GM21381 (cell line): ENCODE measurements around the gene SAYSD1.

ENCODE experiments used
- ATAC-seq: cut with Tn5 transposase; IDR thresholded peaks from one replicate; pipeline ENCODE4 v1.9.1; 2021; ENCODE audit warnings: mild to moderate bottlenecking, moderate library complexity; ENCODE audit not compliant: unreplicated experiment

The SAYSD1 gene

DNA sequence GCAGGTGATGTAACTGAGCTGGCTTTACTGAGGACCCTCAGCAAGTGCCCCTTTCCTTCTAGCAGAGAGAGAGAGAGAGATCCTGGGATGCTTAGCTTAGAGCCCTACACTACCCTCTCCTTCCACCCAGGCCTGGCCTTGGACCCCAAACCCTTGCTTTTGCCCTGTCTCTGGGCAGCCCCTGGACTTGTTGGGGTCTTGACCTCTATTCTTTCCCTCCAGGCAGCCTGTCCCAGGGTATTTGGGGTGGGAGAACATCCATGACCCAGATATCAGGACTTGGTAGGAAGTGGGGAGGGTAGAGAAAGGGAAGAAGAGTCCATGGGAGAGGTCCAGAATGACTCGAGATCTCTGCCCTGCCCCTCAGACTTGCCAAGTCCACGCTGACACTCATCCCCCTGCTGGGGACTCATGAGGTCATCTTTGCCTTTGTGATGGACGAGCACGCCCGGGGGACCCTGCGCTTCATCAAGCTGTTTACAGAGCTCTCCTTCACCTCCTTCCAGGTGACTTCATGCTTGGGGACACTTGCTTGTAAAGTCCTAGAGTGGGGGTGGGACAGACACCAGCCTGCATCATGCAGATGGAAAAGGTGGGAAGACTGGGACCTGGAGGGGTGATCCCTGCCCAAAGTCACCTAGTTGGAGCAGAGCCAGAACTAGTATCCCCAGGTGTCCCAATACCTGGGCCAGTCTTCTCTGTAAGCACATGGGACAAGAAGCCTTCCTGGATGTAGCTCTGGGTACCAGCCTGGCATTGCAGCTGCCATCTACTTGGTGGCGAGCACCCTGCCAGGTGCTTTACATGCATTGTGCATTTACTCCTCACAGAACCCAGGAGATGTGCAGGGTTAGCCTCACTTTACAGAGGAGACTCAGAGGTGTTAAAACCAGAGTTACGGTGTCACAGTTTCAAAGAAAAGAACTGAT, 35.5 kb downstream of the SAYSD1 start:
- ATAC-seq: no peak

DNA sequence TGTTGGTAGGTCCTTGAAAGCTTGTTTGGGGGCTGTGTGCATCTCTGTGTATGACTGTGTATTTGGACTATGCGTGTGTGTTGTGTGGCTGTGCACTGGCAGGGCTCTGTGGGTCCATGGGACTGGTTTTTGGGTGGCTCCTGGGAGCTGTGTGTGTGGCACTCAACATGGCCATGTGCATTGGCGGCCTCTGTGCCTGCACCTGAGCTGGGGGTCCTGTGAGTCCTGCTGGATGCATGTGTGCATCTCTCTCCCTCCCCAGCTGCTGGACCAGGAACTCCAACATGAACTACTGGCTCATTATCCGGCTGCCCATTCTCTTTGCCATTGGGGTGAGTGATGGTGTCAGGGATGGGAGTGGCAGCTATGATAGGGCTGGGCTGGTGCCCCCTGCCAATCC, 36.3 kb downstream of the SAYSD1 start:
- ATAC-seq: no peak

DNA sequence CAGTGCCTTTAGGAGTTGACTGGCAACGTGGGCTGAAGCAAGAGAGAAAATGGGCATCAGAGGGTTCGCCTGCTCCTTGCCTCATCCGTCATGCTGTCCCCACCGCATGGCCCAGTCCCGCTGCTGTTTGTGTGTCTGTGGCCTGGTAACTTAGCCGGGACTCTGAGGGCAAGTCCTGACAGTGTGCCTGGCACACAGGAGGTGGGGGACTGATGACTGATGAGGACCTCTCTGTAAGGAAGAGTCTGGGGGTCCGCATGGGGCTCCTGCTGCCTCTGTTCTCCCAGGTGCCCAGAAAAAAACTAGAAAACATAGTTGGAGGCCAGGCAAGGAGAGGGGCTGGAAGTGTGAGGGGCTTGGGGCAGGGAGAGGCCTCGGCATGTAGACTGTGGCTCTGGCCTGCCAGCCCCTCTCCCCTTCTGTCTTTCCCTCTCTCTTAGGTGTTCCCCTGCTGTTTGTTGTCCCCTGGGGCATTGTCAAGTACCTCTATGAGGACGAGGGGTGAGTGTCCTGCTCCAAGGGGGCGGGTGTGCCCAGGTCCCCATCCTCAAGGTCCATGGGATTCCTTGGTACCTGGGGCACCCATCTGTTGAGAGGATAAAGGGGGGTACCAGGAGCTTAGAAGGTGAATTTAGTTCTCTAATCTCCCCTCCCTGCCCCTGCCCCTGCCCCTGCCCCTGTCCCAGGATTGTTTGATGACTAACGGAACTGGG, 36.9 kb downstream of the SAYSD1 start:
- ATAC-seq: no peak

DNA sequence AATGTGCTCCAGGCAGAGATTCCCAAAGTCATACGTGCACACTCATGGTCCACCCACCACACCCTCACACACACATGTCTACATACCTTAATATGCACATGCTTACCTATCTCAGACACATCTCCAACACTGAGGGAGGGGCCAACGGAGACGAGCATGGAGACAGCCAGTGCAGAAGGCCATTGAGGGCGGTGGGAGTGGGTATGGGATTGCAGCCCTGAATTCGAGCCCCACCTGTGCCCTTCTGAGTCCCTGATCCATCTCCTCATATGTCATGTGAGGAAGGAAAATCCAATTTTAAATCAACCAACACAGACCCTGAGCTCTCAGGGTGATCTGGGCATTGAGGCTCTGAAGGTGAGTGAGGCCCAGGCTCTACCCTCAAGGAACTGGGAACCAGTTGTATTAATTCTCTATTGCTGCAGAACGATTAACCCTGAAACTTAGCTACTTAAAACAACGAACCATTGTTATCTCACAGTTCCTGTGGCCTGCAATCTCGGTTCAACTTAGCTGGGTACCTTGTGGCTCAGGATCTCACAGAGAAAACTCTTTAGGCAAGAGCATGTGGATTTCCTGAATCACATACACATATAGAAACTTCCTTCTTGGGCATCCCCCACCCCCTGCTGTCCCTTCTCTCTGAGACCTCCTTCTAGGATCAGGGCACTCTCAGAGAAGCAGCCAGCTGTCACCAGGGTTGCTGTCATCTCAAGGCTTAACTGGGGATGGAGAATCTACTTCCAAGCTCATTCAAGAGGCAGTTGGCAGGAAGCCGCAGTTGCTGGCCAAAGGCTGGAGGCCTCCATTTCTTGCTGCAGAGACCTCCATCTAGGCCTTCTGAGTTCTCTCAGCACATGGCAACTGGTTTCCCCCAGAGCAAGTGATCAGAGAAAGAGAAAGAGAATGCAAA, 38.1 kb downstream of the SAYSD1 start:
- no peak for ATAC-seq

DNA sequence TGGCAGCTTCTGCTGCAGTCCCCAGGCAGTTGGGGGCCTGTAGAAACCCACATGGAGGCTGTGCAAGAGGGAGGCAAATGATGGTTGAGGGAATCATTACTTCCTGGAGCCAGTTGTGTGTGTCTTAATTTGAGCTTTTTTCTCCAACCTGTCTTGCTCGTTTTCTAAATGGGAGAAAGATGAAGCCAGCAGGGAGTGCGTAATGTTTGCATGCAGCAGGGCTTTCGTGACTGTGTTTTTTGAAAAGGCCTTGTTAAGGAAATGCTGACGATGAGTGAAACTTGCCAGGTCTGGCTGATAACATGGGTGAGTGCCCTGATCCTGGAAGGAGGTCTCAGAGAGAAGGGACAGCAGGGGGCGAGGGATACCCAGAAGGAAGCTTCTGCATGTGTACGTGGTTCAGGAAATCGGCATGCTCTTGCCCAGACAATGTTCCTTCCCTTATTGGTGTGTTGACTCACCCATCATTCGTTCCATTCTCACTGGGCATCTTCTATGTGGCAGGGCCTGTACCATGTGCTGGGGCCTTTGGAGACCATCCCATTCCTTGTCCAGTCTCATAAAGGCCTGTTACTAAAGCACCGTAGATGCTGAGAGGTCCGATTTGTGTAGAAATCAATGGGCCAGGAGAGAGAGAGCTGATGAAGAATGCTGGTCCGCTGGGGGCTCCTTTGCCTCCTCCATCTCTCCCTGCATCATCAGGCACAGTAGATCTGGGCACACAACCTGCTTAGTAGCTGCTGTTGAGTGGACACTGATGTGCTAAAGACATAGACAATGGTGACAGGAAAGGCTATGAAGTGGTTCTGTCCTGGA, 39.0 kb downstream of the SAYSD1 start:
- no peak for ATAC-seq

DNA sequence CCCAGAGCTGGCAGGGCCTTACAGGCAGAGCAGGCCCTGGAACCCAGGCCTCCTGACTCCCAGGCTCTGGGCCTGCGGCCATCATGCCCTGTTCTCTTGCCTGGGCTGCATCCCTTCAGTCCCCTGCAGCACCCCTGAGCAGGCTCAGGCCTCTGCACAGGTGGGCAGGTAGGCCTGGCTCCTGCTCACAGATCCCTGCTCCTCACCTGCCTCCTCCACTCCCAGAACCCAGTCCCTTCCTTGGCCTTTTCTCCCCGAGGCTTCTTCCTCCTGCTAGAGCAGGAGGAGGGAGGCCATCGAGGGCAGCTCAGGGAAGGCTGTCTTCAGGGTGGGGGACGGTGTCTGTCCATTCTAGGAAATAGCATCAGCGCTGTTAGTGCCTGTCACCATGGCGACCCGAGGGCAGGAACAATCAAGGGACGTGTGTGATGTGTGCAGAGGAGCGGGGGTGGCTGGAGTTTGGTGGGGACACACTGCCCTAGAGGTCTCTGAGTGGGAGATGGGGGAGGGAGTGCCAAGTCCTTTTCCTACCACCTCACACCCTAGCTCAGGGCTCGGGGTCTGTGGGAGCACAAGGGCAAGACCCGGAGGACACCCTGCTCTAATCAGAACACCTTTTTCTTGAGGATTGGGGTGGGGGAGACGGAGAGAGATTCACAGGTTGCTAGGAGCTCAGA, 39.8 kb downstream of the SAYSD1 start:
- no peak for ATAC-seq

DNA sequence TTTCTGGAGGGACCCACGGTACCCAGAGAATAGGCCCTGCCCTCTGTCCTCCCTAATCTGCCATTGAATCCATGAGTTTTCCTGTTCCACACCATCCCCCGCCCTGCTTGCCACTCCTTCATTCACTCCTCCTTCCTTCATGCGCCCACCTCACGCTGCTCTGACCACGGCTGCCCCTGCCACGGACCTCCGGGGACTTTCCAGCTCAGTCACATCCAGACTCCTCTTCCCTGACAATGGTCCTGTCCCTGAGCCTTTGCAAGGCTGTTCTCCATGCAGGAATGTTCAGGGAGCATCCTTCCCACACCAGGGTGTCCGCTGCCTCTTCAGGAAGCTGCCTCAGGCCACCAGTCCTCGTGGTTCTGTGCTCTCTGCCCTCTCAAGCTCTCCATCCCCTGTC, 40.5 kb downstream of the SAYSD1 start:
- no peak for ATAC-seq

DNA sequence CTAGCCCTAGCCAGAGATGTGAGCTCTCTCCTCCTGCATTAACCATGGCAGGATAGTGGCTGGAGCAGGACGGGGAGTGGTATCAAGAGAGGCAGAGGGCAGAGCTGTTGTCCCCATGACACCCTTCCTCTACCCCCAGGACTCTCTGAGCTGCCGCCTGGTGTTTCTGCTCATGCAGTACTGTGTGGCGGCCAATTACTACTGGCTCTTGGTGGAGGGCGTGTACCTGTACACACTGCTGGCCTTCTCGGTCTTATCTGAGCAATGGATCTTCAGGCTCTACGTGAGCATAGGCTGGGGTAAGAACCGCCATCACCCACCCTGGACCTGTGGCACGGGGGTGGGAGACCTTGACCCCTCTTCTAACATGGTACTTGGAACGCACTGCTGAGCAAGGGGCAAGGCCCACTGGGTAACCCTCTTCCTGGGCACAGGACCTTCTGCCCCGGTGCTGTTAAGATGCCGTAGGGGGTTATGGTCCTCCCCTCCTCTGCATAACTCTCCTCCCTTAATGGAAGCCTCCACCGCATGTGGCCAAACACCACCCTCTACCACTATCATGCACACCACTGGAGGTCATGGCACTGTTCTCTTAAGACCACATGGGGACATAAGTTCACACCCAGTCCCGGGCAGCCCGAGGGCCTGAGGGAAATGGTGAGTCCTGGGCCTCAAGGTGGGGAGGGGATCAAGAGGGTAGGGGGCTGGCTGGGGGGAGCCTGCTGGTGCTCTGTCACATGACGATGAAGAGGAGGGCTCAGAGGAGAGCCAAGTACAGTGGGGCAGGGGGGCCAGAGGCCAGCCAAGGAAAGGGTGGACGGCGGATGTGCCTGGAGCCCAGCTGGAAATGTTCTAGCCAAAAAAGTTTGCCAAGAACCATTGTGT, 41.3 kb downstream of the SAYSD1 start:
- no peak for ATAC-seq

DNA sequence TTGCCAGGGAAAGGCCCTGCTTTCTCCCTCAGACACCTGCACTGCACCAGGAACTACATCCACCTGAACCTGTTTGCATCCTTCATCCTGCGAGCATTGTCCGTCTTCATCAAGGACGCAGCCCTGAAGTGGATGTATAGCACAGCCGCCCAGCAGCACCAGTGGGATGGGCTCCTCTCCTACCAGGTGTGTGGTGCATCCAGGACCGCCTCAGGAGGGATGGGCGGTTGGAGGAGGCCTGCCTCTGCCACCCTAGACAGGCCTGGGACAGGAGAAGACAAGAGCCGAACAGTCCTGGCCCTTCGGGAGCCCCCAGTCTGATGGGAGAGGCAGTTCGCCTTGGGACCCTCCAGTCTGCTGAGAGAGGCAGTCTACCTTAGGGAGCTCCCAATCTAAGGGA, 42.2 kb downstream of the SAYSD1 start:
- ATAC-seq: no peak

DNA sequence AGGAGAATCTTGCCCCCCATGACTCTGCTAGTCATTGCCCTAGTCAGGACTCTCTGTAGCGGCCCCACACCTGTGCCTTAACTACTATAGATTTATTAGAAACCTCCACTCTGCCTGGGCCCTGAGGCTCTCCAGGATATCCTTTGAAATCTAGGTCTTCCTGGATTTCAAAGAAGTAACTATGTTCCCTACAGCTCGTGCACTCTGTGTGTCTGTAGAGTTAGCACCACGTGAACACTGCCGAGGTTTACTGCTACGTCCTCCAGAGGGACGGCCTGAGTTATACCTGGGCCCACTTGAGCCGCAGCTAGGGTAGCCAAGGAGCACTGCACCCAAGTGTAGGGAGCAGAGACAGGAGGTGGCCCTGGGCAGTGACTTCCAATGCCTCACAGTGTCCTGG, 46.6 kb downstream of the SAYSD1 start:
- no peak for ATAC-seq

DNA sequence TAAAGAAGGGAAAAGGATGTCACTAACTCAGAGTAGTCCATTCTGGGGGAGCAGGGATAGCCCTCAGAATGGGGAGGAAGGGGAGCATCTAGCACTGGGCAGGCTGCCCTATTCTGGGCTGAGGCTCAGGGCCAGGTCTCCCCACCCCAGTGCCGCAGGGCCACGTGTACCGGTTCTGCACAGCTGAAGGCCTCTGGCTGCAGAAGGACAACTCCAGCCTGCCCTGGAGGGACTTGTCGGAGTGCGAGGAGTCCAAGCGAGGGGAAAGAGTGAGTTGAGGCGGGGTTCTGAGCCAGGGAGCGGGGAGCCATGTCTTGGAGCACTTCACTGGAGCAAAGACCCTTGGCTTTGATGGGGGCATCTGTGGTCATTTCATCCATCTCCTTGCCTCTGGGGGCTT, 49.4 kb downstream of the SAYSD1 start:
- ATAC-seq: no peak

DNA sequence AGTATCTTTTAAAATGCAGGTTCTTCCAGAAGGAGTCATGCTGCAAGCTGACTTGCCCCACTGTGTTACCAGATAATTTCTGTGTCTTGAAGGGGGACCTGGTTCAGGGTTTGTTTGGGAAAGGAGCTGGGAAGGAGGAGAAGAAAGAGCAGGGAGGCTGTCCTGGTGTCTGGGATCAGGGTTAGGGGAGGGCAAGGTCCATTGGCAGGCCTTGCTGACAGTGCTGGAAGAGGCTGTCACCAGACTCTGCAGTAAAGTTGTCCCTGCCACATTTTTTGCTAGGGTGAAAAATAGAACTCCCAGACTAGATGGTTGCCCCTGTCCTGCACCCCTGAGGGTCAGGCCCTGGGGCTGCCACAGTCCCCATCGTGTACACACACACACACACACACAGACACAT, 51.5 kb downstream of the SAYSD1 start:
- ATAC-seq: no peak

DNA sequence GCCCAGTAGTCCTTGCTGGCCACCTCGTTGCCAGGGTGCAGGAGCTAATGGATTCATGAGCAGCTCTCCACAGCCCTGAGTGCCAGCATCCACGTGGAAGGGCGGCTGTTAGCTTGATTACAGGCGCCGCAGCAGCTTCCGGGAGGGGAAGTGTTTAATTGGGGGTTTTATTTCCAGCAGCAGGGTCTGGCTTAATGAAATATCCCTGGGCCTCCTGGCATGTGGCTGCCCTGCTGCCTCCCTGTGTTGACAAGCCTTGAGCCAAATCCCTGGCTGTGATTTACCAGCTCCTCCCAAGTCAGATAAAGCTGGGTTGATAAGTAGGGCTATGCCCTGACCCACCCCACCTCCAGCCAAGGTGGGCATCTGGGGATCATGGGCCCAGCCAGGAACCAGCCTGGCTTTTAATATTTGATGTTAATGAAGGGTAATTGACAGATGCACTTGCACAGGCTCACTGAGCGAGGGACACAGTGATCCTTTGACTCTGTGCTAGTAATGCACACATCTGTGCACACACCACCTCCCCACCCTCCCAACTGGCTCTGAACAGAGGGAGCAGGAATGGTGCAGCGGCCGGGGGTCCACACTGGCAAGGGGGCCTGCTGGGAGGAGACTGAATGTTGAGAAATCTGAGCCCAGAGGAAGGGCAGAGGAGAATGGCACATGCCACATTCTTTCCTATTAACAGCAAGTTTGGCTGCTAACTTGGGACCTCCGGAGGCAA, 52.8 kb downstream of the SAYSD1 start:
- ATAC-seq: no peak

DNA sequence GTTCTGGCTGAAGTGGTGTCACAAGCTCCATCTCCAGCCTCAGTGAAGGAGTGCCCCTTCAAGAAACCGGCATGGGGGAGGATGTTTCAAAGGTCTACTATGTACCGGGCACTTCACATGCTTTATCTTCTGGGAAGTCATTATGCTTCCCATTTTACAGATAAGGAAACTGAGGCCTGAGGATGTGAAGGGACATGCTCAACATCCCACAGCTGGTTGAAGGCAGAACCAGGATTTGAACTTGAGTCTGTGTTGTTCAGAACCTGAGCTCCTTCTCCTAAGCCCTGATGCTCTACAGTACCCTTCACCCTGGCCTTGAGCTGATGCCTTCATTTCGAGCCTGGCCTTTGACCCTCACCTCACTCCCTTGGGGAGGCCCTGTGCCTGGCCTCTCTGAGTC, 53.4 kb downstream of the SAYSD1 start:
- ATAC-seq: no peak

DNA sequence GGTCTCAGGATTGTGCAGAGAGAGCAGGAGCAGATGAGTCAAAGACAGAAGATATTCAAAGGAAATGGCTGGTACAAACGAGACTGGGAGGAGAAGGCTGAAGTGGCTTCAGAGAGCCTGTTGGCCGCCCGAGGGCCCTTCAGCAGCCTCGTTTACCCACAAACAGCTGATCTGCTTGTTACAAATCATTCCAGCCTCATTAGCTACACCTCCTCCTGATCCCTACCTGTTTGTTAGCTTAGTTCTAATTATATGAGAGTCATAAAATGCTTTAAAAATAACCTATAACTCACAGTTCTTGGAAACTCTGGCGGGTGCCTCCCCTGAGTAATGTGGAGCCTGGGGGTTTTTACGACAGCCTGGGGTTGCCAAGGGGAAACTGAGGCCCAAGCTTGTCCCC, 53.8 kb downstream of the SAYSD1 start:
- no peak for ATAC-seq

DNA sequence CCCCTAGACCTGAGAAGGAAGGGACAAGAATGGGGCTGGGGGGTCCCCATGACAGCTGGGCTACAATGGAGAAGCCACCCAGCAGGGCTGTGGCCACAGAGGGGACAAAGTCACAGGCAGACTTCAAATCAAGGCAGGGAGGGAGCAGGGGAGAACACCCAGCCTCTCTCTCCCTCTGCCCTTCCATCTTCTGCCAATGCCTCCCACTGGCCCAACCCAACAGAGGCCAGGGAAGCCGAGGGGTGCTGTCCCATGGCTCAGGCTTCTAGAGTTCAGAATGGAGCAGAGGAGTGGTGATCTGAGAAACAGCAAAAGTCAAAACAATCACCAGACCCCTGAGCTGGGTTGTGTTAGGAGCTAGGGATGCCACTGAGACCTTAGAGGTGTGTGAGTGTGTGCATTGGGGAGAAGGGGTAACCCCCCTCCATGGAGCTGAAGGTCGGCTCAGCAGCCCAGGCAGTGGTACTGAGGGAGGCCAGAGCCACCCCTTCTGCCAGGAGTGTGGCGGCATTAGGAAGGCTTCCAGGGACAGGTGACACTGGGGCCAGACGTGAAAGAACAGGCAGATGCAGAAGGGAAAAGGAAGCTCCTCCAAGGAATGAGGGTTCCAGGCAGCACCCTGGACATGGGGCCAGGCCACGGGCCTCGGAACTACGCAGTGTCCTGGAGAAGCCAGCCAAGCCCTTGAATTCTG, 54.4 kb downstream of the SAYSD1 start:
- ATAC-seq: no peak

DNA sequence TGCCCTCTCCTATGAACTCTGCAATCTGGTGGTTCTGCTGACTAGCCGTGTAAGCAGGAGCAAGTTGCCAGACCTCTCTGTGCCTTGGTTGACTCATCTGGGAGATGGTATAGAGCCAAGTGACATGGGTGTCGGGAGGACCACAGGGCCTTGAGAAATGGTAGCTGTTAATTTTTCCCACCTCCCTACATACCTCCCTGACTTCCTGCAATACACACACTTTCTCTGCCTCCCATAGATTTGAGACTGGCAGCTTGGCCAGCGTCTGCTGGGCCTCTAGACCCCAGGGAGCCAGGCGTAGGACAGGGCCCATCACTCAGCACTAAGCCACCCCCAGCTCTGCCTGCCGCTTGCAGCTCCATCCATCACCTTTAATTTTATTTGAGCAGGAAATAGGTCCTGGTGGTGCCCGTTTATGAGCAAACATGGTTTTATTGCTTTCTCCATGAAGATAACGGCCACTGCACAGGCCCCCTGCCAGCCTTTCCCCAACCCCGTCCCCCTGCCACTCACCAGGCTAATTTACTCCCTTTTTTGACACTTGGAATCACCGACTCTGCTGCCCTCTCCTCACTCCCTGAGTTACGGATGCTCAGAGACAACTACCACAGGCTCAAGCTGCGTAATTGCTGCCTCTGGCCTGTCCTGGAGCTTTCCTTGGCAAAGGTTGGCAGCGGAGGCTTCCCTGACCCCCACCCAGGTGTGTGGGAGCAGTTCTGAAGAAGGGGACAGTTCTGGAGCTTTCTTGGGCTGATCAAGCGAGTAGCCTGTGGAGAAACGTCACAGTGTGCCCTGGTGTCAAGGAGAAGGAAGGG, 55.3 kb downstream of the SAYSD1 start:
- ATAC-seq: no peak
